Upper lobe of right lung (tissue), 1 donor: ENCODE measurements around the gene RBM44. TPM values are rescaled to one million over a fixed set of nuclear protein-coding genes. Genes with fewer than 3 reads are reported as not detected.

Experiments
- ATAC-seq: fragments of 200-7000 bp; cut with Tn5 transposase; one replicate; pipeline ENCODE4 v1.9.1; 2020; ENCODE audit warnings: mild to moderate bottlenecking, moderate library complexity
- DNase-seq: peaks from one replicate; pipeline ENCODE4 v3.0.0-alpha.2; 2020
- H3K27ac ChIP-seq: fragments of 200-600 bp; one replicate; pipeline ENCODE4 v1.8.0; 2022
- H3K27me3 ChIP-seq: fragments of 200-600 bp; one replicate; pipeline ENCODE4 v1.8.0; 2022; ENCODE audit warnings: mild to moderate bottlenecking
- H3K36me3 ChIP-seq: fragments of 200-600 bp; one replicate; pipeline ENCODE4 v1.8.0; 2022
- H3K4me1 ChIP-seq: fragments of 200-600 bp; one replicate; pipeline ENCODE4 v1.8.0; 2022
- H3K4me3 ChIP-seq: fragments of 200-600 bp; one replicate; pipeline ENCODE4 v1.8.0; 2022; ENCODE audit warnings: mild to moderate bottlenecking
- H3K9me3 ChIP-seq: fragments of 200-600 bp; one replicate; pipeline ENCODE4 v1.8.0; 2022
- intact Hi-C: fragments of 100-400 bp; cut with DNase I; formaldehyde crosslinking; loops from one replicate; pipeline ENCODE4 v1.11.0; 2022
- total RNA-seq: library from RNA; stranded (reverse); fragmentation: NEBNext Ultra II Directional; extraction: Animal tissue kit (Norgen Biotek cat#: 25700); gene quantifications from one replicate; pipeline ENCODE4 v1.2.1, GENCODE V29; 2021
- TF ChIP-seq, protein P1 (sequence below): fragments of 200-600 bp; IDR thresholded peaks from one replicate; pipeline ENCODE4 v1.8.0; 2022; ENCODE audit warnings: antibody characterized with exemption
- donor health status: DM: no; HTN: yes; CAD: no; lungs with severe emphysema.

RBM44 gene
- total RNA-seq, 1 donor from 2014 or later: 1.8 TPM

DNA sequence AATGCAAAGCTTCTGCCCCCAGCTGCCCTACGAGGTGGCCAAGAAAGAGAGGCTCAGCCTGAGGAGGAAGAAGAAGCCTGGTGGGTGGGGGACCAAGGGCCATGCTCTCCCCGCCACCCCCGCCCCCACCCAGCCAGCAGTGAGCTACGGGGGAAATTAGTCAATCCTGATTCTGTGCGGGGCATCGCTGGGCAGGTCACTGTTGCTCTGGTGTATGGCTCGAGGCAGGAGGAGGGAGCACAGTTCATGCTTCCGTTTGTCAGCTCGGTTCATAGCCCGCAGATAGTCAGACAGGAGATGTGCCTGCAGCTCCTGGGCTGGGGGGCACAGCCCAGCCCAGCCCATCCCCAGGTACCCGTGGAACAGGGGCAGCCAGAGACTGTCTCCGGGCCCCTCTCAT lies 78.0 kb downstream of the RBM44 start:
- no peak for ATAC-seq
- no peak overlapping the region for H3K27ac ChIP-seq
- H3K4me3 ChIP-seq: no peak overlapping the region
- no peaks in the 10 kb centered on the region for H3K36me3 ChIP-seq
- no peaks in the 10 kb centered on the region for H3K27me3 ChIP-seq
- peak; percentile 26 for DNase-seq
- H3K9me3 ChIP-seq: no peaks in the 10 kb centered on the region
- H3K4me1 ChIP-seq: no peaks in the 10 kb centered on the region
- intact Hi-C loops: no loop called here
- TF ChIP-seq, protein P1, sequence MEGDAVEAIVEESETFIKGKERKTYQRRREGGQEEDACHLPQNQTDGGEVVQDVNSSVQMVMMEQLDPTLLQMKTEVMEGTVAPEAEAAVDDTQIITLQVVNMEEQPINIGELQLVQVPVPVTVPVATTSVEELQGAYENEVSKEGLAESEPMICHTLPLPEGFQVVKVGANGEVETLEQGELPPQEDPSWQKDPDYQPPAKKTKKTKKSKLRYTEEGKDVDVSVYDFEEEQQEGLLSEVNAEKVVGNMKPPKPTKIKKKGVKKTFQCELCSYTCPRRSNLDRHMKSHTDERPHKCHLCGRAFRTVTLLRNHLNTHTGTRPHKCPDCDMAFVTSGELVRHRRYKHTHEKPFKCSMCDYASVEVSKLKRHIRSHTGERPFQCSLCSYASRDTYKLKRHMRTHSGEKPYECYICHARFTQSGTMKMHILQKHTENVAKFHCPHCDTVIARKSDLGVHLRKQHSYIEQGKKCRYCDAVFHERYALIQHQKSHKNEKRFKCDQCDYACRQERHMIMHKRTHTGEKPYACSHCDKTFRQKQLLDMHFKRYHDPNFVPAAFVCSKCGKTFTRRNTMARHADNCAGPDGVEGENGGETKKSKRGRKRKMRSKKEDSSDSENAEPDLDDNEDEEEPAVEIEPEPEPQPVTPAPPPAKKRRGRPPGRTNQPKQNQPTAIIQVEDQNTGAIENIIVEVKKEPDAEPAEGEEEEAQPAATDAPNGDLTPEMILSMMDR: no peak

DNA sequence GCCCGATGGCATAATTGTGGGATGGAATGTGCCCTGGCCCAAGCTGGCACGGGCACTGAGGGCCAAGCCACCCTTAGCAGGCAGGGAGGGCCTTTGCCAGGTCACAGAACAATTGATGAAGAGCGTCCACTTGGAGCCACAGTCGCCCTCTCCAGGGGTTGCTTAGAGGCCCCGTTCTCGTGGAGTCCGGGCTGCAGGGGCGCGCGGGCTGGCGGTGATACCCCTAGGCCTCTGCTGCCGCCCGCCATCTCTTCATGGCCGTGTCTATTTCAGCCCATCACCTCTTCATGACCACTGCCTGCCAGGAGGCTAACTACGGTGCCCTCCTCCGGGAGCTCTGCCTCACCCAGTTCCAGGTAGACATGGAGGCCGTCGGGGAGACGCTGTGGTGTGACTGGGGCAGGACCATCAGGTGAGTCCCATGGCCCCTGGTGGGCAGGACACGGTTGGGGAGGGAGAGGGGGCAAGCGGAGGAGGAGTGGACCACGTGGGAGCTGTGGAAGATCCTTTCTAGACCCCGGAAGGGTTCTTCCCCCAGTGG lies 78.4 kb downstream of the RBM44 start:
- ATAC-seq (no peak), DNase-seq (peak; percentile 50)
- TF ChIP-seq, protein P1: no peak
- intact Hi-C loops: no loop called here
- H3K9me3 ChIP-seq: no peaks in the 10 kb centered on the region
- H3K27ac ChIP-seq: no peak overlapping the region
- H3K4me3 ChIP-seq: no peak overlapping the region
- no peaks in the 10 kb centered on the region for H3K4me1 ChIP-seq
- H3K36me3 ChIP-seq: no peaks in the 10 kb centered on the region
- no peaks in the 10 kb centered on the region for H3K27me3 ChIP-seq

DNA sequence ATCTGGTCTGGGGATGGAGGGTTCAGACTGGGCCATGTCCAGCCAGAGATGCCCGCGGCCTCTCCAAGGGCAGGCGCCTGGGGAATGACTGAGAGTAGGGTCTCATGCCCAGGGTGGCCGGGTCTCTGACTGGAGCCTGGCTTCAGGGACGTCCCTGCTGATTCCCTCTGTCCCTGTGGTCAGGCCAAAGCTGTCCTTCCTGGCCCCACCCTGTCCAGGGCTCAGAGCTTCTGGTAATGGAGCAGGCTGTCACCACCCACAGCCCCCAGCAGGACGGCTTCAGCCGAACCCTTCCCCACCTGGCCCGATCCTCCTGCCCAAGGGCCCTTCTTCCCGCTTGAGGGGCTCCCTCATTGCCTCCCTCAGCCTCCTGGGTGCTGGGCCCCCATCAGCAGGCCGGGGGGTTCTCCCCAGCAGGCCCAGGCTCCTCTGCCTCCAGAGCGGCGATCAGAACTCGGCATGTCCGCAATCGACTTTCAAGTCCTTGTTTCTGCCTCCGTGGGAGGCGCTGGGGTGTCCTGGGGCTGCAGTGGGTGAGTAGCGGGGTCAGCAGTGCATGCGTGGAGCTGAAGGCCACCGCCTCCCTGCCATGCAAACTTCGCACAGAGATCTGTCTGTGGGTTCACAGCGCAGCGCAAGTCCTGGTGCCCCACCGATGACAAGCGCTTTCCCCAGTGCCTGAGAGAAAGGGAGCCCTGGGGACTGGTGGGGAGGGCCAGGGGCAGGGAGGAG lies 79.2 kb downstream of the RBM44 start:
- TF ChIP-seq, protein P1: no peak
- no peak for ATAC-seq
- peak; percentile 55 for DNase-seq
- Histone ChIP-seq H3K36me3 (no peaks in the 10 kb centered on the region), H3K9me3 (no peaks in the 10 kb centered on the region), H3K27me3 (no peaks in the 10 kb centered on the region), H3K27ac (no peak overlapping the region), H3K4me1 (no peaks in the 10 kb centered on the region), H3K4me3 (no peak overlapping the region)
- intact Hi-C loops: no loop called here

DNA sequence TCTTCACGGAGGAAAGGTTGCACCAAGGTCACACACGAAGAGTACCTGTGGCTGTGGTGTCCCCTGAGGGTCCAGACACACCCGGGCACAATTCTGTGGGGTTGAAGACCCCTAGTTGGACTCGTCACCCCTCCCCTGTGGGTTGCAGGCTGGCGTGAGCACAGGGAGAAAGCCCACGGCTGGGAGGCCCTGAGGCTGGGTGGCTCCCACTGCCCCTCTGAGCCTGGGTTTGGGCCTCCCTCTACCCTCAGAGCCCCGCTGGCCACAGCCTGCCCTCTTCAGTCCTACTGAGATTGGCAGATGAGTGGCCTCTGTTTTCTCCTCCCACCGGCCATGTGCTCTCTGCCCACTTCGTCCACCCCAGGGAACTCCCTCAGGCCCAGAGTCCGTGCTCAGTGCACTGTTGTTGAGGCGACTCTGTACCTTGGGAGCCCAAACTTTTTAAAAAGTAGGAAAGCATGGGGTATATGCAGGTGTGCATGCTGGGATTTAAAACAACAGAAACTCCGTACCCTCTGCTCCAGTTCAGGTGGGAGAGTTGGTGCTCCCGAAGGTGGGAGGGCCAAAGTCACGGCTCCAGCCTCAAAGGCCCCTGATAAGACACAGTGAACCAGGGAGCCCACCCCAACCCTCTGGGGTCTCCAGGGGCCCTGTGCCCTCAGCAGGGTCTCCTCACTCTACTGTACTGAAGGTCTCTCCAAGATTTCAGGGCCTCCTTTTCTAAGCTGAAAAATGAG lies 79.9 kb downstream of the RBM44 start:
- intact Hi-C loops: no loop called here
- no peak for ATAC-seq
- TF ChIP-seq, protein P1: no peak
- Histone ChIP-seq H3K27ac (no peak overlapping the region), H3K36me3 (no peaks in the 10 kb centered on the region), H3K9me3 (no peaks in the 10 kb centered on the region), H3K4me3 (no peak overlapping the region), H3K27me3 (no peaks in the 10 kb centered on the region), H3K4me1 (no peaks in the 10 kb centered on the region)
- DNase-seq: peak; percentile 53

DNA sequence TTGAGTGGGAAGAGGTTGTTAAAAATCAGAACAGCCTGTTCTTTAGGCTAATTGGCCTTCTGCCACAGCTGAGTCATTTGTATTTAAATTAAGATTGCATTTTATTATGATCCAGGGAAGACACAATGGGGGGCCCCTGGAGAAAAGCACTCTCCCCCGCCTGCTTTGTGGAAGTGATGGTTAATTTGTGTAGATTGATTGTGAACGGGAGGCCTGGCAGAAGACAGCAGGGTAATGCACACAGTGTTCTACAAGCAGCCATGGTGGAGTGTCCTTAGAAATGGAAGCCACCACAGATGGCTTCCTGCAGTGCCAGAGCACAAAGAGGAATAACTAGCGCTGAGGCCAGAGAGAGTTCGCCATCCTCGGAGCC lies 80.5 kb downstream of the RBM44 start:
- intact Hi-C loops: no loop called here
- H3K4me3 ChIP-seq: no peak overlapping the region
- no peak for ATAC-seq
- H3K9me3 ChIP-seq: no peaks in the 10 kb centered on the region
- H3K27me3 ChIP-seq: no peaks in the 10 kb centered on the region
- no peak overlapping the region for H3K27ac ChIP-seq
- H3K4me1 ChIP-seq: no peaks in the 10 kb centered on the region
- TF ChIP-seq, protein P1: no peak
- no peak for DNase-seq
- H3K36me3 ChIP-seq: no peaks in the 10 kb centered on the region
